PC-3 (cell line): ENCODE measurements around the gene MAPKAP1.

Experiments used
- CTCF ChIP-seq: fragments of 300-600 bp; sonication (generic); conservative IDR thresholded peaks from 2 replicates; pipeline ENCODE4 v1.5.1; 2017; ENCODE audit warnings: antibody characterized with exemption, low read depth, mild to moderate bottlenecking, low read length
- EZH2 ChIP-seq: fragments of 300-600 bp; sonication (generic); IDR thresholded peaks from one replicate; pipeline ENCODE4 v1.6.1; 2017; ENCODE audit warnings: antibody characterized with exemption, mild to moderate bottlenecking, low read length; ENCODE audit not compliant: unreplicated experiment
- EZH2phosphoT487 ChIP-seq: fragments of 300-600 bp; sonication (generic); IDR thresholded peaks from 2 replicates; pipeline ENCODE4 v1.6.1; 2018; ENCODE audit warnings: mild to moderate bottlenecking, antibody characterized with exemption, low read length, borderline replicate concordance

- no peak for TF ChIP-seq CTCF
- TF ChIP-seq EZH2phosphoT487, result no peak
- no peak for TF ChIP-seq EZH2
These were observed 73.8 kb downstream of the MAPKAP1 start for GRCh38 chr9:125633116-125633745.
